ENCODE measurements around the gene ANKS1B. TPM values are rescaled to one million over a fixed set of nuclear protein-coding genes. Genes with fewer than 3 reads are reported as not detected.

The ANKS1B gene
- total RNA-seq, 1 experiment from 2014 or later, result 0.54 TPM

GRCh38 chr12:98724384-98725155, 1260.2 kb downstream of the ANKS1B start:
- POLR2A ChIA-PET, result no interaction called here
- CTCF ChIA-PET, result interaction anchor here (2.1 to 2.2 kb wide), 2 partner anchors 13 to 274 kb away, joined by 8 to 9 read pairs; no protein-coding TSS in a partner anchor
- no peak for ATAC-seq

DNA sequence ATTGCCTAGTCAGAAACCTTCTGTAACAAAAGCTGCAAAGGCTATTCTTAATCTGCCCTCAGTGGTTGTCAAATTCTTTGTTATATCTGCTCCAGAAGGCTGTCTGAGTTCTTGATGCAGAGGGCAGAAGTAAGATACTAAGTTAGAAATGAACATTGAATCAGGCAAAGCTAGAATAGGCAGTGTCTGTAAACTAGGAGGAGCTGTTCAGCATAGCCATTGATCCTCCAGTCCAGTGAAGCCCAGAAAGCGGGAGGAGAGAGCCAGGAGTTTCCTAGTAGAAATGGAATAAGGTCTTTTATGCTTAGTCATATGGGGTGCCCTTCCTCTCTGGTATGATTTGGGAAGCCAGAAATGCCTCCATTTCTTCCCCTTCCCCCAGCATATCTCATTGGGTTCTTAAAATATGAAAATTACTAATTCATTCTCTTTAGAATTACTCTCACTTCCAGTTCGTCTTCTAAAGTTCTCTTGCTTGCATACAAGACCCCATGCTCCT, 1263.5 kb downstream of the ANKS1B start:
- H3K9ac ChIP-seq (ENCODE audit: low read length), result no peak overlapping the region
- H2AFZ ChIP-seq (ENCODE audit: low read depth, low read length, poor library complexity, severe bottlenecking), result no peak overlapping the region
- no peaks in the 10 kb centered on the region for H3K9me2 ChIP-seq (ENCODE audit: insufficient read depth)
- DNase-seq (ENCODE audit: low read depth, low spot score) (no peak), ATAC-seq (no peak)
- BruUV-seq (replicated peaks), result no TSS peak
- no peak overlapping the region for H3K27ac ChIP-seq (ENCODE audit: low read depth, low read length)
- H3K9me3 ChIP-seq (ENCODE audit: control insufficient read depth in 1 of 2, insufficient read depth in 1 of 2, low read depth in 1 of 2, low read length in 2 of 2), result no peaks in the 10 kb centered on the region
- ChIA-PET POLR2A (no interaction called here), RAD21 (ENCODE audit: low non-redundant PET in 1 of 2, low total read pairs in 2 of 2, uncharacterized antibody in 2 of 2, unreplicated experiment in 2 of 2) (no interaction called here), CTCF (interaction anchor here (1.1 kb wide), 1 partner anchor 22 kb away, joined by 3 read pairs; no protein-coding TSS in a partner anchor)
- no peaks in the 10 kb centered on the region for H3K4me1 ChIP-seq (ENCODE audit: control insufficient read depth in 1 of 2, insufficient read depth in 2 of 2, low read length in 2 of 2)
- no peak for TF ChIP-seq JUND (IDR thresholded peaks at IDR 0.05)
- no peak for TF ChIP-seq EGR1 (IDR thresholded peaks at IDR 0.05; ENCODE audit: low read depth)
- TF ChIP-seq ZFX (IDR thresholded peaks at IDR 0.05), result no peak
- TF ChIP-seq, protein P1, sequence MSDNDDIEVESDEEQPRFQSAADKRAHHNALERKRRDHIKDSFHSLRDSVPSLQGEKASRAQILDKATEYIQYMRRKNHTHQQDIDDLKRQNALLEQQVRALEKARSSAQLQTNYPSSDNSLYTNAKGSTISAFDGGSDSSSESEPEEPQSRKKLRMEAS (IDR thresholded peaks at IDR 0.05), result no peak
- no peak for TF ChIP-seq CBX3 (IDR thresholded peaks at IDR 0.05; ENCODE audit: low read depth)
- TF ChIP-seq SIN3A (IDR thresholded peaks at IDR 0.05; ENCODE audit: low read depth), result no peak
- no peak for TF ChIP-seq SP1 (IDR thresholded peaks at IDR 0.05; ENCODE audit: low read depth)
- TF ChIP-seq POLR2AphosphoS5 (IDR thresholded peaks at IDR 0.05; ENCODE audit: low read depth, low read length), result no peak
- TF ChIP-seq ZNF274 (IDR thresholded peaks at IDR 0.05; ENCODE audit: low read depth, low read length), result no peak
- H4K20me1 ChIP-seq (ENCODE audit: insufficient read depth), result no peaks in the 10 kb centered on the region
- no peaks in the 10 kb centered on the region for H3K27me3 ChIP-seq (ENCODE audit: insufficient read depth, low read length)
- no peak overlapping the region for H3K4me2 ChIP-seq (ENCODE audit: low read length)
- intact Hi-C loops (cut with micrococcal nuclease), result no loop called here
- peaks cover 0 to 21% of the 10 kb centered on the region in 2 experiments; a peak in 2 of 4 replicates for H3K36me3 ChIP-seq (ENCODE audit: control insufficient read depth in 1 of 2, insufficient read depth in 2 of 2, low read length in 2 of 2)
- no peak overlapping the region for H3K4me3 ChIP-seq (replicated peaks in 1 of 2; ENCODE audit: low read depth in 1 of 2, low read length in 2 of 2)
- H3K79me2 ChIP-seq (ENCODE audit: insufficient read depth, low read length), result no peaks in the 10 kb centered on the region

More at GRCh38 chr12:98724384-98725155, 1260.2 kb downstream of the ANKS1B start:
- intact Hi-C loops (cut with micrococcal nuclease), result no loop called here
- no peaks in the 10 kb centered on the region for H3K9me3 ChIP-seq (ENCODE audit: control insufficient read depth in 1 of 2, insufficient read depth in 1 of 2, low read depth in 1 of 2, low read length in 2 of 2)
- H3K27me3 ChIP-seq (ENCODE audit: insufficient read depth, low read length), result no peaks in the 10 kb centered on the region
- H2AFZ ChIP-seq (ENCODE audit: low read depth, low read length, poor library complexity, severe bottlenecking), result no peak overlapping the region
- BruUV-seq (replicated peaks), result no TSS peak
- H3K4me1 ChIP-seq (ENCODE audit: control insufficient read depth in 1 of 2, insufficient read depth in 2 of 2, low read length in 2 of 2), result no peaks in the 10 kb centered on the region
- peaks cover 0 to 28% of the 10 kb centered on the region in 2 experiments; a peak in 2 of 4 replicates for H3K36me3 ChIP-seq (ENCODE audit: control insufficient read depth in 1 of 2, insufficient read depth in 2 of 2, low read length in 2 of 2)
- H3K9me2 ChIP-seq (ENCODE audit: insufficient read depth), result no peaks in the 10 kb centered on the region
- H3K79me2 ChIP-seq (ENCODE audit: insufficient read depth, low read length), result no peaks in the 10 kb centered on the region
- H3K9ac ChIP-seq (ENCODE audit: low read length), result no peak overlapping the region
- no peaks in the 10 kb centered on the region for H4K20me1 ChIP-seq (ENCODE audit: insufficient read depth)
- H3K4me2 ChIP-seq (ENCODE audit: low read length), result no peak overlapping the region
- TF ChIP-seq EZH2 (IDR thresholded peaks at IDR 0.05) (no peak), SRF (IDR thresholded peaks at IDR 0.05; ENCODE audit: low read depth) (no peak), SIN3A (IDR thresholded peaks at IDR 0.05; ENCODE audit: low read depth) (no peak), ELF1 (IDR thresholded peaks at IDR 0.05; ENCODE audit: borderline replicate concordance, low read depth) (no peak), JUND (IDR thresholded peaks at IDR 0.05) (no peak)
- H3K27ac ChIP-seq (ENCODE audit: low read depth, low read length), result no peak overlapping the region
- no peak overlapping the region for H3K4me3 ChIP-seq (replicated peaks in 1 of 2; ENCODE audit: low read depth in 1 of 2, low read length in 2 of 2)
- no peak for DNase-seq (ENCODE audit: low read depth, low spot score)
- RAD21 ChIA-PET (ENCODE audit: low non-redundant PET in 1 of 2, low total read pairs in 2 of 2, uncharacterized antibody in 2 of 2, unreplicated experiment in 2 of 2), result no interaction called here

All from HCT116 (cell line).